ENCODE data around the gene MICAL2. TPM values are rescaled to one million over a fixed set of nuclear protein-coding genes. Genes with fewer than 3 reads are reported as not detected.
A peak's percentile ranks its signal among the peaks of the same experiment; 100 is the strongest.

MICAL2 gene, protein sequence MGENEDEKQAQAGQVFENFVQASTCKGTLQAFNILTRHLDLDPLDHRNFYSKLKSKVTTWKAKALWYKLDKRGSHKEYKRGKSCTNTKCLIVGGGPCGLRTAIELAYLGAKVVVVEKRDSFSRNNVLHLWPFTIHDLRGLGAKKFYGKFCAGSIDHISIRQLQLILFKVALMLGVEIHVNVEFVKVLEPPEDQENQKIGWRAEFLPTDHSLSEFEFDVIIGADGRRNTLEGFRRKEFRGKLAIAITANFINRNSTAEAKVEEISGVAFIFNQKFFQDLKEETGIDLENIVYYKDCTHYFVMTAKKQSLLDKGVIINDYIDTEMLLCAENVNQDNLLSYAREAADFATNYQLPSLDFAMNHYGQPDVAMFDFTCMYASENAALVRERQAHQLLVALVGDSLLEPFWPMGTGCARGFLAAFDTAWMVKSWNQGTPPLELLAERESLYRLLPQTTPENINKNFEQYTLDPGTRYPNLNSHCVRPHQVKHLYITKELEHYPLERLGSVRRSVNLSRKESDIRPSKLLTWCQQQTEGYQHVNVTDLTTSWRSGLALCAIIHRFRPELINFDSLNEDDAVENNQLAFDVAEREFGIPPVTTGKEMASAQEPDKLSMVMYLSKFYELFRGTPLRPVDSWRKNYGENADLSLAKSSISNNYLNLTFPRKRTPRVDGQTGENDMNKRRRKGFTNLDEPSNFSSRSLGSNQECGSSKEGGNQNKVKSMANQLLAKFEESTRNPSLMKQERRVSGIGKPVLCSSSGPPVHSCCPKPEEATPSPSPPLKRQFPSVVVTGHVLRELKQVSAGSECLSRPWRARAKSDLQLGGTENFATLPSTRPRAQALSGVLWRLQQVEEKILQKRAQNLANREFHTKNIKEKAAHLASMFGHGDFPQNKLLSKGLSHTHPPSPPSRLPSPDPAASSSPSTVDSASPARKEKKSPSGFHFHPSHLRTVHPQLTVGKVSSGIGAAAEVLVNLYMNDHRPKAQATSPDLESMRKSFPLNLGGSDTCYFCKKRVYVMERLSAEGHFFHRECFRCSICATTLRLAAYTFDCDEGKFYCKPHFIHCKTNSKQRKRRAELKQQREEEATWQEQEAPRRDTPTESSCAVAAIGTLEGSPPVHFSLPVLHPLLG
- total RNA-seq, result 34.8 TPM
- long read RNA-seq, transcript MICAL2-202 (28 exons, 3,906 nt), result major isoform, 5 of 82 reads
- long read RNA-seq, partial matches to known transcripts, result 31 of 82 reads
- long read RNA-seq, other reads (novel, unspliced or antisense), result 46 of 82 reads

DNA sequence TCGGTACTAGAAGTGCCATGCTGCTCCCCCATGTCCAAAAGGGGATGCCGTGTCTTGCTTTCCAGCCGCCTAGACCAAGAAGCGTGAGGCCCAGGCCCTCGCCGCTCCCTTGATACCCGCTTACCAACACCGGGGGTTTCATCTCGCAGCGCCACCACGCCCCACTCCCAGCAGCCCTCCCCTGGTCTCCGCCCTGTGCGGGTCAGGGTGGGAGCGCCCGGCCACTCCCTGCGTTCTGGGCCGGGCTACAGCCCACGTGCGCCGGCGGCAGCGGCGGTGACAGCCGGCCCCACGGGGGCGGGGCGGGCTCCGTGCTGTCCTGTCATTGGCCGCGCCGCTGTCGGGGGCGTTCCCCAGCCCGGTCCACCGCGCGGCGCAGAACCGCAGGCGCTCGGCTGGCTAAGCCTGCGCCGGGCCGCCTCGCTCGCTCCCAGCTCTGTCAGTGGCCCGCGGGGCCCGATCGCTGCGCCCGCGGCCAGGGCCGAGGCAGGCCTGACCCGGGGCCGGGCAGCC is at the start of gene MICAL2:
Gene MICAL2, plus strand, starts transcription at position 390 of the 513 bp plus-strand sequence. CDS start 51,566 bp downstream, outside the sequence.
- ATAC-seq (ENCODE audit: poor library complexity), result peak; percentile 98
- intact Hi-C loops (cut with DNase I), result no loop called here
- peak; percentile 94 for DNase-seq

DNA sequence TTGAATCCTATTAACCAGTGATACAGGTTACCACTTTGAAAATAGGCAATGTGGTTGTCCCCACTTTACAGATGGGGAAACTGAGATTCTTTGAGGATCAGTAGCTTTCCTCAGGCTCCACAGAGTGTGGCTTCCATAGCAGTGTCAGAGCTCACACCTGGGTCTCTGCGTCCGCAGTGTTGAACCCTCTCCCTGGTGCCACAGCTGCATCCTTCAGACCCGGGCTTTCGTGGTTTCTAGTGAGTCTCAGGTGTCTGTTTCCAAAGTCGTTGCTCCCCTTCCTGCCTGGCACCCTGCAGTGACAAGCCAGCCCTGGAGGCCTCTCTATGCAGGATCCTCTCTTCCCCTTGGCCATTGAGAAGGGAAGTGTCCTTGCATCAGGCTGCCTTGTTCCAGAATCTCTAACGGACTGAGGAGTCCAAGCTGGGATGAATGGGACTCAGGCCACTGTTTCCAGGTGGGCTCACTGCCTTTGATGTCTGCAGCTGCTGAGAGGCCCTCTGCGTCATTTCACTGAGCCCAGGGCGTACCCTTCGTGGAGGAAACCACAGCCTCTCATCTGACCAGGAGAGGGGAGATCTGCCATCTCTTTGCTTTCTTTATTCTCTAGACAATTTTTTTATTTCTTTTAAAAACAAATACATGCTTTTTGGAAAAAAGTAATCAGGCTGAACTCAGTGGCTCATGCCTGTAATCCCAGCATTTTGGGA is 48.4 kb upstream of the MICAL2 start:
- no peak for DNase-seq
- no peak for ATAC-seq (ENCODE audit: poor library complexity)
- intact Hi-C loops (cut with DNase I), result no loop called here

DNA sequence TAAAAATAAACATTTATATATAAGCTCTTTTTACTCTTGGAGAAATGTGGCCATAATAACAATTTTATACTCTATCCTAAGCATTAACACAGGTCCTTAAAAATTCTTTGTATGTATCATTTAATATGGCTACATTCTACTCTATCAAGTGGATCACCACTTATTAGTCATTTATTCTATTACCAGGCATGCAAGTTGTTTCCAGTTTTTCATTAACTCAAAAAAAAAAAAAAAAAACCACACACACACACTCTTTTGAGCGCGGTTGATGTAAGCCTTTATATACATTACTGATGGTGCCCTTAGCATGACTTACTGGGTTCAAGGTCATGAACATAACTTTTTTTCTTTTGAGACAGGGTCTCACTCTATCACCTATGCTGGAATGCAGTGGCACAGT is 47.1 kb upstream of the MICAL2 start:
- DNase-seq, result no peak
- ATAC-seq (ENCODE audit: poor library complexity), result no peak
- intact Hi-C loops (cut with DNase I), result no loop called here

DNA sequence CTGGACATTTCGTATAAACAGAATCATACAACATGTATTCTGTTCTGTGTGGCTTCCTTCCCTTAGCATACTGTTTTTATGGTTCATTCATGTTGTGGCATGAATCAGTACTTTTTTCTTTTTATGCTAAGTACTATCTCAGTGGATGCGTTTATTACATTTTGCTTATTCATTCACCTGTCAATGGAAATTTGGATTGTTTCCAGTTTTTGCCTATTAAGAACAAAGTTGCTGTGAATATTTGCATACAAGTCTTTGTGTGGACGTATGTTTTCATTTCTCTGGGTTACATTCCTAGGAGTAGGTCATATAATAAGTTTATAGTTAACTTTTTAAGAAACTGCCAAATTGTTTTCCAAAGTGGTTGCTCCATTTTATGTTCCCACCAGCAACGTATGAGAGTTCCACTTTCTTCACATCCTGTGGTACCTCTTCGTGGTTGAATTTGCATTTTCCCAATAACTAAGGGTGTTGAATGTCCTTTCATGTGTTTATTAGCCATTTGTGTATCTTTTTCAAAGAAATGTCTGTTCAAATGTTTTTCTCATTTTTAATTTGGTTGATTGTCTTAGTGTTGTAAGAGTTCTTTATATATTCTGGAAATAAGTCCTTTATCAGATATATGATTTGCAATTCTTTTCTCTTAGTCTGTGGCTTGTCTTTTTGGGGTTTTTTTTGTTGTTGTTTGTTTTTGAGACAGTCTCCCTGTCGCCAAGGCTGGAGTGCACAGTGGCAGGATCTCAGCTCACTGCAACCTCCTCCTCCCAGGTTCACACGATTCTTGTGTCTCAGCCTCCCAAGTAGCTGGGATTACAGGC is 46.0 kb upstream of the MICAL2 start:
- no peak for DNase-seq
- no peak for ATAC-seq (ENCODE audit: poor library complexity)
- intact Hi-C loops (cut with DNase I), result no loop called here

DNA sequence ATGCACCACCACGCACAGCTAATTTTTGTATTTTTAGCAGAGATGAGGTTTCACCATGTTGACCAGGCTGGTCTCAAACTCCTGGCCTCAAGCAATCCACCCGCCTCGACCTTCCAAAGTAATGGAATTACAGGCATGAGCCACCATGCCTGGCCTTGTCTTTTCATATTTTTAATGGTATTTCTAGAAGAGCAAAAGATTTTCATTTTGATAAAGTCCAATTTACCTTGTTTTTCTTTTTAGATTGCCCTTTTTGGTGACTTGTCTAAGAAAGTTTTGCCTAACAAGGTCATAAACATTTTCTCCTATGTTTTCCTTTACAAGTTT is 45.5 kb upstream of the MICAL2 start:
- intact Hi-C loops (cut with DNase I), result no loop called here
- no peak for ATAC-seq (ENCODE audit: poor library complexity)
- no peak for DNase-seq

DNA sequence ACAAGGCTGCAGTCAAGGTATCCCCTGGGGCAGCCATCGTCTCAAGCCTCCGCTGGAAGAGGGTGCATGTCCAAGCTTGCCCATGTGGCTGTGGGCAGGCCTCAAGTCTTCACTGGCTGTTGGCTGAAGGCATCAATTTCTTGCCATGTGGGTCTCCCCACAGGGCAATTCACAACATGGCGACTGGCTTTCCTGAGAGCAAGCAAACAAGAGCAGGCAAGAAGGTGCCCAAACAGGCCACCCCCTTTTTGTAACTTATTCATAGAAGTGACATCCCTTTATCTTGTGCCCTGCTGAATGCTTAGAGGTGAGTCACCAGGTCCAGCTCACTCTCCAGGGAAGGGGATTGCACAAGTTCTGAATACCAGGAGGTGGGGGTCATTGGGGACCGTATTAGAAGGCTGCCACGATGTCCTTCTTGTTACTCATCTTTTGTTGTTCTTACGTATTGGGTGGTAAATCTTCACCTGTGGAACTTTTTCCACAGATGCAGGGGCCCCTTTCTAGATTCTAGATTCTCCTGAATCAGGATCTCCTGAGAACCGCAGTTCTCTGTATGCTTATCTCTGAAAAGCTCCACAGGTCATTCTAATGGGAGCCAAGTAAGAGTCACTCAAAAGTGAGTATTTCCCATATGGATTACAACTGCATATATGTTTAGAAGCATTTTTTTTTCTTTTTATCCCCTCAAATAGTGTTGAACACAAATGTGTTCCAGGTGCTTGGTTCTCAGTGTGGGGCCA is 44.2 kb upstream of the MICAL2 start:
- intact Hi-C loops (cut with DNase I), result no loop called here
- ATAC-seq (ENCODE audit: poor library complexity) (peak; percentile 69), DNase-seq (no peak)

DNA sequence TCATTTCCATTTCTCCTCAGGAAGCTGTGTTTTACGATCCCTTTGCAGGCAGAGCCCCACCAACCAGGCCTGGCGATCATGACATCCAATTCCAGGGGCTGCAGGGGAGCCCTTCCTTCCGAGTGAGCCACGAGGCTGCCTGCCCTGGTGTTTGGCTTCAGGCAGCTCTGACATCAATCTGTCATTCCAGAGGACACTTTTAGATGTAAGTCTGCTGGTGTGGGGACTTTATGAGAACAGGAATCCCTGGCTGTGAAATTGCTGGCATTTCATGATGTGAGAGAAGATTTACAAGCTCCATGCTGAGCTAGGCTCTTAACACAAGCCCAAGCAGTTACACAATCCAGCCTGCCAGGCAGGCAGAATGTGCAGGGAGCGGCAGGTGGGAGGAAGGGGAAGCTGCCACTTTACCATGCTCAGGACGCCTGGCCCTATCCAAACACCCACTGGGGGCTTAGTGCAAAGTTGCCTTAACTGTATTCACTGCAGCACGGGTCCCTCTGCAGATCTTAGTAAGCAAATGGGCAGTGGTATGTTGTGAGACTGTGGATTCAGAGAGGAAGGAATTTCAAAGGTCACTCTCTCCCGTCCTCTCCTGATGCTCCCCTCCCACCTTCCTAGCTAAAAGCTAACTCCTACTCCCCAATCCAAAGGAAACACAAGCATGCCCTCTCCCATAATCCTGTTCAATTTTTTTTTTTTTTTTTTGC is 43.4 kb upstream of the MICAL2 start:
- intact Hi-C loops (cut with DNase I), result no loop called here
- DNase-seq, result peak; percentile 54

DNA sequence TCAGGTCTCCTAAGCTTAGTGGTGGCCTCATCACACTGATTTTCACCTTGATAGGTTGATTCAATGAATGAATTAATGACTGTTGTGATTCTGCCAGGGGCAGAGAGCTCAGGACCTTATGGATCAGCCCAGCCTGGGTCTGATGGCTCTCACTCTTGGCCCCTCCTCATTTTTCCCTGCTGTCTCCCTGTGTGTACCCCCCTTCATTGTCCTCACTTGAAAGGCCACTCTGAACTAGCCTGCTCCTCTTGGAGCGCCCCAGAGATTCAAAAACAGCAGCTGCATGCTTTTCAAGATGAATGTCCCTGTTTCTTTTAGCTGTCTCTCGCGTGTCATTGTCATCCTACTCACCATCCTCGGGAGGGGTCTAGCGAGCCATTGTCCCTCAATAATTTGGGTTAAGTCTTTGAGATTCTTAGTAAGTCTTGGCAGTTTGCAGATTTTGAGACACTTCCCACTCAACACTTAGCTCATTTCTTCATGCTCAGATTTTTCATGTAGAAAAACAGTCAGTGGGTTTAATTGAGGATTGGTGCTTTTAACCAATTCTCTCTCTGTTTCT is 42.5 kb upstream of the MICAL2 start:
- DNase-seq (no peak), ATAC-seq (ENCODE audit: poor library complexity) (no peak)
- intact Hi-C loops (cut with DNase I), result no loop called here

More for the DNA sequence above, 43.4 kb upstream of the MICAL2 start:
- ATAC-seq (ENCODE audit: poor library complexity), result peak; percentile 66

DNA sequence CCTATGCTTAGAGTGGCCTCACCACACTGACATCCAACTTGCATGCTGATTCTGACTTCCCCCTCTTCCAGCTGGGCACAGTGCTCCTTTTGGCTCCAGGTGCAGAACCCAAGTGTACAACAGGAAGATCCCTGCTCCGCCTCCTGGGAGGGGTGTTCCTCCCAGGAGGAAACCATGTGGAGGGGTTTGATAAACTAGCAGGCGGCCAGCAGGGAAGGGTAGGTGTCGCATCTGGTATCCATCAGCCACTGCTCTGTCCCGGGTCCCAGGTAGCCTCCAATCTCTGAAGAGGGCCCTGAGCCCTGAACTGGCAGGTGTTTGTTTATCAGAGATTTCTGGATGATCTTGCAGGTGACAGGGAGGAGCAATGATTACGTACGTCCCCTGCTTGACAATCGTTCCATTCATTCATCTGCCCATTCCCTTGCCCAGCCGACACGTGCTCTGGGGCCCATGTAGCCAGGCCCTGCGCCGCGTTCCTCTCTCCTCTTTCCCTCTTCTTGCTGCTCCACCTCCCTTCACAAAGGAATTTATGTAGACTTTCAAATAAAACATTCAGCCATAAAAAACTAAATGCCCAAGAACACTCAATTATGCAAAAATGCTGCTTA is 41.2 kb upstream of the MICAL2 start:
- DNase-seq (no peak), ATAC-seq (ENCODE audit: poor library complexity) (no peak)
- intact Hi-C loops (cut with DNase I), result no loop called here

DNA sequence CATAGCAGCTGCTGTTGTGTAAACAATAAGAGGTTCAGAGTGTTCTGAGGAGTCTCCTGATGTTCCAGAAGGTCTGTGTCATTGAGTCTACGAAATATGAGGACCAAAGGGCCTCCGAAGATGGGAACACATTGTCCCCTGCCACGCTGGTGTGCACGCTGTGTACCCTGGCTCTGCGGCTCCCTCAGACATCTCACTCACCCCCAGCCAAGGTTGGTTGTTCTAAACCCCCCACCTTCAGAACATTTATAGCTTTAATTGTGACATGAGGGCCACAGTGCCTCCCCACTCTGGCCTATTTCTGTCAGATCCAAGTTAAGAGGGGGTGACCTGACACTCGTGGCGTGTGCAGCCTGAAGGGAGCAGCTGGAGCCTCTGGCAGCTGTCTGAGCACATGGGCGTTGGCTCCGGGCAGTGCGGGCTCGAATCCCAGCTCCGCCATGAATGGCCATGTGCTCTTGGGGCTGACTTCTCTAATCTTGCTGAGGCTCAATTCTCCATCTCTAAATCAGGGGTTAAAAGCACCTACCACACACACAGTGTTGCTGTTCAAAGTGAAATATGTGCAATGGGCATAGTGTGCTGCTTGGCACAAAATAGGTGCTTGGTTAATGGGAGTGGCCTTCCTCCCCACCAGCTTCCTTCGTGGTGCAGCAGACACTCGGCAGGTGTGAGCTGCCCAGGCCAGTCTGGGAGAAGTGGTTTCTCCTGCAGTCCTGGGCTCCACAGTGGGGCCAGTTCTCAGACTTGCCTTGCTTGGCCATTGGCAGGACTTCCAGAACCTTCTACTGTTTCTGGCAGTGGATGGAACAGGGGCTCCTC is 39.7 kb upstream of the MICAL2 start:
- intact Hi-C loops (cut with DNase I), result no loop called here
- DNase-seq (no peak), ATAC-seq (ENCODE audit: poor library complexity) (peak; percentile 61)

DNA sequence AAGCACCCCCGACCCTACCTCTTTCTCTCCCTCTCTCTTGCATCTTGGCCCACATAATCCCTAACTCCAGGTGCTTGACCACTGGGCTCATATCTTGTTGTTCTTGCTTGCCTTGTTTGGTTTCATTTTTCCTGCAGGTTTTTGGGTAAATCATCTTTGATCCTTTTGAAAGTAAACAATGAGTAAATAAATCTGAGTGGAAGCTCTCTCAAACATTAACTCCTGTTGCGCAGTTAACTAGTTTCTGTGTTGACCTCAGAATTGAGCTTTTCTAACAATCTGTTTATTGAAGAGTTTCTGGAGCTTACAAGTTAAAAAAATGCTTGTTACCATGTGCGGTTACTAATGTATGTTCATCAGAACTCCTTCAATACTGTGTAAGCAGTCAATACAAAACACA is 38.8 kb upstream of the MICAL2 start:
- intact Hi-C loops (cut with DNase I), result no loop called here
- DNase-seq, result no peak
- ATAC-seq (ENCODE audit: poor library complexity), result no peak

DNA sequence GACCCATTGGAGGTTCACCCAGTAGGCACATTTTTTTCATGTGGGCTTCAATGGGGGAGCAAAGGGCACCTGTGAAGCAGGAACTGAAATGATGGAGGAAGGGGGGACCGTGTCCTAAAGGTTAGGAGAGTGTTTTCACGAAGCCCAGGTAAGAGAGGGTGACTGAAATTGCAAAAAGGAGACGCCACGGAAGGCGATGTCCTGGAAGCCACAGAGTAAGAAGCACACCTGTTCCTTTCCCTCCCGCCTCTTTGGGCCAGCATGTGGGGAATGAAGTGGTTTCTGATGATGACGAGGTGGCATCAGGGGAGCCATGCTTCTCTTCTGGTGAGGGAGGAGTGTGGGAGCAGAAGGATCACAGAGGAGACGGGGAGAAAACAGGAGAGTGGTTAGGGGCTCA is 37.0 kb upstream of the MICAL2 start:
- ATAC-seq (ENCODE audit: poor library complexity) (no peak), DNase-seq (no peak)
- intact Hi-C loops (cut with DNase I), result no loop called here

DNA sequence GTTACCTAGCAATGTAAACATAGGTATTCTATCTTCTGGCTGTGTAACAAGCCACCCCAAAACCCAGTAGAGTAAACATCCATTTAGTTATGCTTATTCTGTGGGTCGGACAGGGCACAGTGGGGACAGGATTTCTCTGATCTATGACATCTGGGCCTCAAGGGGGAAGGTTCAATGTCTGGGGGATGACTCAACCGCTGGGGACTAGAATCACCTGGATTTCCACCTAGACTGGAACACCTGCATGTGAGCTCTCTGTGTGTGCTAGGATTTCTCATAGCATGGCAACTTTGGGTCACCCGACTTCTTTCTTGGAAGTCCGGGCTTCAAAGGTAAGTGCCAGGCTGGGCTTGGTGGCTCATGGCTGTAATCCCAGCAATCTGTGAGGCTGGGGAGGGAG is 36.5 kb upstream of the MICAL2 start:
- intact Hi-C loops (cut with DNase I), result no loop called here
- ATAC-seq (ENCODE audit: poor library complexity), result no peak
- DNase-seq, result no peak

DNA sequence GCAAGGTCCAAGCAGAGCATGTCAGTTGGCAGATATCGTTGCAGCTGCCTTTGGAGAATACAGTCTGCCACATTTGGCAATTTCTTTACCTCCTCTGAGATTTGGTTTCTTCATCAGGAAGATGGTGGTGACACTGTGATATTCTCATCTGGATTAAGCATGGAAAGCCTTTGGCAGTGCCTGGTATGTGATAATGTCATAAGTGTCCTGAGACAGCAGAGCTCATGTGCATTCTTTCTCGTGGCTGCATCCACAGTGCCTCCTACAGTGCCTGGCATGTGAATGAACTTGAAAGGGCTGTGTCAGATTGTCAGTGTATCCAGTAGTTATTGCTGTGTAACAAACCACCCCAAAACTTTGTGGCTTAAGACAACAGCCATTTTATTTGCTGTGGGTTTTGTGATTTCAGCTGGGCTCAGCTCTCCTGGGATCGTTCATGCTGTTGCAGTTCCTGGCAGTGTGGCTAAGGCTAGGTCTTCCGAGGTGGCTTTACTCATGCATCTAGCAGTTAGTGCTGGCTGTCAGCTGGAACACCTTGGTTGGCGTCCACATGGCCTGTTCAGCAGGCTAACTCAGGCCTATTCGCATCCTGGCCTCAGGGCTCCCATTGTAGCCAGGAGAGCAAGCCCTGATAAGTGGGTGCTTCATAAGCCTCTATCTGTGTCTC is 35.7 kb upstream of the MICAL2 start:
- intact Hi-C loops (cut with DNase I), result no loop called here

More for the DNA sequence above, 35.7 kb upstream of the MICAL2 start:
- DNase-seq (no peak), ATAC-seq (ENCODE audit: poor library complexity) (no peak)
